Tongue (tissue), 2 donors: Measurements from ENCODE around the gene BCL11B. TPM values are rescaled to one million over a fixed set of nuclear protein-coding genes. Genes with fewer than 3 reads are reported as not detected.
A peak's percentile ranks its signal among the peaks of the same experiment; 100 is the strongest.

ENCODE experiments used
- DNase-seq: peaks from one replicate; pipeline ENCODE4 v3.0.0-alpha.2; 2015
- total RNA-seq: library from RNA; depleted of rRNA; stranded (reverse); fragments of >200 nt; gene quantifications from one replicate; pipeline ENCODE4 v1.2.3, GENCODE V29; 2014

BCL11B gene
- total RNA-seq, 1 donor from 2014 or later: 5.7 TPM

GRCh38 chr14:99254328-99255009 is 17.5 kb downstream of the BCL11B start:
- no peak for DNase-seq

- DNase-seq: no peak
Measured at GRCh38 chr14:99253890-99254289, 18.1 kb downstream of the BCL11B start.

DNA sequence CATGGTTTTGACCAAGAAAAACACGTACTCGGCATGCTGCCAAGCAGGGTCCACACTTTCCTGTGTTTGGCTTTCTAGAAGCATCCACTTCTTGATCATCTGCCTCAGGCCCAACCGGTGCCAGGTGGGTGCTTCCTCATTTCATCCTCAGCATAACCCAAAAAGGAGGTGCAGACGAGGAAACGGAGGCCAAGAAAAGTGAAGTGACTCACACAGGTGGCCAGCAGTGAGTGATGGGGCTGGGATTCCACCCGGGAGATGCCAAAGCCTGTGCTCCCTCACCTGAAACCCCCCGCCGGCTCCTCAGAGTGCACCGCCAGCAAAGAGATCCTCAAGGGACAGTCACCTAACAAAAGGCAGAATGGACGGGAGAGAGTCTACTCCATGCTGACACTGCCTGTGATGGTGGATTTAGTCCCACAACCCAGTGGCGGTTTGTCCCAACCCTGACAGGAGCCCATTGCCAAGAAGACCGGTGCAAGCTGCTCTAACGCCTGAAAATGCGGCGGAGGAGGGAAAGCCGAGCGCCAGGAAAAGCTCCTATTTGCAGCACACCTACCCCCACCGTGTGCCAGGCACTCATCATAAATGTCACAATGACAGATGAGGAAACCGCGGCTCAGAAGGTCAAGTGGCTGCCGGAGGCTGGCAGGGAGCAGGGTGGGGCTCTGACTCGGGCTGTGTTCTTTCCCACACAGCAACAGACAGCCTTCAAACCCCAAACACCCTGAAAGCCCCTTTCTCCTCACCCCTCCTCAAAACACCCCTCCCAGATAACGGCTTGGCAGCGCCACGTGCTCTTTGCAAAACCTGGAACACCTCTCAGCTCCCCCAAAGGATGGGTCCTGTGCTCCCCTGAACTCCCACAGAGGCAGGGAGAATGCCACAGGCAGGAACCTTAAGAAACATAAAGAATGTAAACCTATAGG is 18.8 kb downstream of the BCL11B start:
- DNase-seq: no peak

- no peak for DNase-seq
Measured at GRCh38 chr14:99252443-99252939, 19.5 kb downstream of the BCL11B start.

DNA sequence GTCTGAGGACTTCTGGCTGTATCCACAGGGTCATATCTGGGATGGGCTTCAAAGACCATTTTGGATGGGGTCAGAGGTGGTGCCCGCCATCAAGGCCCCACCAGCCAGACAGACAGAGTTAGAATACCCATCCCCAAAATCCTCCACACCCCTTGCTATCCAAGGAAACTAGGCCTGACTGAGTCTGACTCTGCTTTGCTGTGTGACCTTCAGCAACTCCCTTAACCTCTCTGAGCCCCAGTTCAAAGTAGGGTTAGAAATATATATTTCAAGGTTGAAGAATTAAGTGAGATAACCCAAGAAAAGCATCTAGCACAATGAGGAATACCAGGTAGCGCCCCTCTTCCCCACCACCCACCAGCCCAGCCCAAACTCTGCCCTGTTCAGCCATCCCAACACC is 20.3 kb downstream of the BCL11B start:
- no peak for DNase-seq

DNA sequence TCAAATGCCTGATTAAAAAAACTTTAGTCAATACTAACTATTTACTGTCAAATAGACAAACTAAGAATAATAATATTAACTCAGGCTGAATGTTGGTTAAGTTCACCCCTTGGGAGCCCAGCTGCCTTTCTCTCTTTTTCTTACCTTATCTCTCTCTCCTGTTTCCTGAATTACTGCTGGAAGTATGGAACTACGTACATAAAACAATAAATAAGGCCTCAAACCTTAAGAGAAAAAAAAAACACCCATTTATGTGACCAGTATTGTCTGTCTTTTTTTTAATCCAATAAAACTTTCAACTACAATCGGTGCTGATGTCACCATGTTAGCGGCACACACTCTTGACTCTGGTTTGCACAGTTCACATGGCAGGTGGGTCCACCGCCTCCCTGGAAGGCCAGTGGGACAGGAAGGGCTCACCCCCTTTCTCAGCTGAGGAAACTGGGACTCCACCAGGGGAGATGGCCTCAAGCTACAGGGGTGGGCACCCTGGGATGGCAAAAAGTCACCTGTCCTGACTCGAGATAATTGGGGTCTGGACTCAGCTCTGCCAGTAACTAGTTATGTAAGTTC is 21.3 kb downstream of the BCL11B start:
- no peak for DNase-seq

GRCh38 chr14:99249389-99249788 is 22.6 kb downstream of the BCL11B start:
- DNase-seq: no peak

- peak; percentile 55 for DNase-seq
Measured at GRCh38 chr14:99248761-99249171, 23.2 kb downstream of the BCL11B start.

GRCh38 chr14:99247772-99248171 is 24.2 kb downstream of the BCL11B start:
- no peak for DNase-seq

DNA sequence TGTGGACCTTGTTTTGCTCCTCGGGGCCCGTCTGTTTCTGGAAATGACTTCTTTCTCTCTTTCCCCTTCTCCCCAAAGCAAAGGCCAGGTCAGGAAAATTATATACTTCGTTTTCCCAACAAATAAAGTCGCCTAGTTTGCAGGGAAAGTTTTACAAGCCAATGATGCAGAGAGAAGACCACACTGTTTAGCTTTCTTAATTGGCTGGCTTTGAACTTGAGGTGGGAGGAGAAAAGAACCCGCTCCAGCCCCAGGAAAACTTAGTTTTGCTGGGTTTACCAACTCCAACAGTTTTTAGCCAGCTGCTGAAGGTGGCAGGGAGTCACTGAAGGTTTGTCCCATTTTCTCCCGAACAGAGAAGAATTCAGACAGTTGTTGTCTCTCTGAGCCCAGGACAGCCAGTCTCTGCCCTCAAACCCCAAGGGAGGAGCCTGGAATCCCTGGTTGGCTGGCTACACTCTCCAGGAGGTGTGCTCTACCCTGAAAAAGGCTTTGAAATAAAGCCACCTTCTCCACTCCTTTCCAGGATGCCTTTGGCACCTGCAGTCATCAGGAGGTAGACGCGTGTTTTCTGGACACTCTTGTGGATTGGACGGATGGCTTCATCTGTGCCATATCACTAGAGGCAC is 24.8 kb downstream of the BCL11B start:
- no peak for DNase-seq

DNA sequence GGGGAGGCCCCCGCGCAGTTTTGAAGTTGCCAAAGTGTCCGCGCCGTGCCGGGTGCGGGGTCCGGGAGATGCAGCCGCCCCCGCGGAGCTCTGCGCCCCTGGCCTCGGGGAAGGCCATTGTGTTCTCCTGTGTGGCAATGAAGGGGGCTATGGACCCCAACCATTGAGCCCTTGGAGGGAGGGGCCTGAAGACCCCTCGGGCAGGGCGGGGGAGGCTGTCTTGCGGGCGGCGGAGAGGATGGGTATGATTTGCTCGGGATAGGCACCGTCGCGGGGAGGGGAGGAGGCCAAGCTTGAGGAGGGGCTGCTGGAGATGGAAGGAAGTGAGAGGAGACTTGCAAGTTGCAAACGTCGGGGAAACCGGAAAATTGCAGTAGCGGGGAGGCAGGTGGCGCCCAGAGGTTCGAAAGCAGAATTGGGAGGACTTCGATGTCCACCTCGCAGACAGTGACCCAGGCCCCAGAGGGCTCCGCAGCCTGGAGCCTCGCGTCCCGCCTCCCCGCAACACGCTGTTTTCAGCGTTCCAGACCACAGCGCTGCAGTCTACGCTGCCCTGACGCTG is 25.4 kb downstream of the BCL11B start:
- peak; percentile 55 for DNase-seq

- DNase-seq: peak; percentile 91
Measured at GRCh38 chr14:99245564-99246511, 26.2 kb downstream of the BCL11B start.

GRCh38 chr14:99244941-99245563 is 26.9 kb downstream of the BCL11B start:
- DNase-seq: no peak

GRCh38 chr14:99244367-99244901 is 27.6 kb downstream of the BCL11B start:
- DNase-seq: no peak

GRCh38 chr14:99242816-99243721 is 28.9 kb downstream of the BCL11B start:
- DNase-seq: peak; percentile 60

DNA sequence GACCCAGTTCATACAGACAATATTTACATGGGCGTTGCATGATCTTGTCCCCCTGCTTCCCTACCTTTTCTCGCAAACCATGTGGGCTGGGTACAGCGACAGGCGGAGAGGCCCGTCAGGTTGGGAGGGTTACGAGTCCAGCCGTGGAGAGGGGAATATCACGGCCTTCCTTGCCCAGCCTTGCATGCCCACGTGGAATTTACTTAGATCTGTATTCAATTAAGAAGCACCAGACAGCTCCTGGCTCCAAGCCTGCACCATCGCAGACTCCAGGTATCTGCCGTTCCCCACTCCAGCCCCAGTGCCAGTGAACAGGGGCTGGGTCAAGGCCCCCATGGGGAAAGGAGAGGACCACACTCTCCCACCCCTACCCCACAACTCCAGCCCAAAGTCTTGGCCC is 29.8 kb downstream of the BCL11B start:
- no peak for DNase-seq

GRCh38 chr14:99241325-99242010 is 30.5 kb downstream of the BCL11B start:
- DNase-seq: peak; percentile 49

DNA sequence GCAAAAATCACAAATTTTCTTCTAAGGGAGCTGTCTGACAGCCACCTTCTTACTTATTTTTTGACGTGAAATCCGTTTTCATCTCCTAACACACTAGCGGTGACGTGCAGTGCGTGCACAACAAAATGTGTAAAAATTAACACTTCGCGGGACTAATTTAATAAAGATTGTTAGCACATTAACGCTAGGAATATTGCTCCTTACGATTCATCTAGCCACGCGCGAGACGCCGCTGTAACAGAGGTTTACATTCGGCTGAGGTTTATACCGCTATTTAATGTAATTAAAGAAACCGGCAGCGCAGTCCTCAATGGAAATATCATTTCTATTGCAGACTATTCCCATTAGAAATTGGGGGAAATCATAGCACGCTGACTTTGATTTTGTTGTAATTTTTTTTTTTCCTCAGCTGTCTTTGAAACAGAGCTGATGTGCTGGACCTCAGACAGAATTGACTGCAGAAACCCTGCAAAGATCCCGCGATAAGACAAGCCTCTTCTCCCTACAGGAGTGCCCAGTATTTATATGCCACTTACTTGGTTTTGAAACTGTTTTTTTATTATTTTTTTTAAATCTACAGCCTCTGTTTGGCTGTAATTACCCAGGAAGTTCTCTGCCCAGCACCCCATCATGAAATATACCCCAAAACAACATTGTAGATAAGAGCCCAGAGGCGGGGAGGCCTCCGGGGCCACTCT is 31.2 kb downstream of the BCL11B start:
- no peak for DNase-seq
